HG03378 (cell line): ENCODE data around the gene SYT12.

ENCODE experiments used
- ATAC-seq: cut with Tn5 transposase; IDR thresholded peaks from one replicate; pipeline ENCODE4 v1.9.1; 2021; ENCODE audit warnings: mild to moderate bottlenecking, moderate library complexity; ENCODE audit not compliant: unreplicated experiment

The SYT12 gene

GRCh38 chr11:67054836-67055523 is 32.0 kb downstream of the SYT12 start:
- ATAC-seq: no peak

DNA sequence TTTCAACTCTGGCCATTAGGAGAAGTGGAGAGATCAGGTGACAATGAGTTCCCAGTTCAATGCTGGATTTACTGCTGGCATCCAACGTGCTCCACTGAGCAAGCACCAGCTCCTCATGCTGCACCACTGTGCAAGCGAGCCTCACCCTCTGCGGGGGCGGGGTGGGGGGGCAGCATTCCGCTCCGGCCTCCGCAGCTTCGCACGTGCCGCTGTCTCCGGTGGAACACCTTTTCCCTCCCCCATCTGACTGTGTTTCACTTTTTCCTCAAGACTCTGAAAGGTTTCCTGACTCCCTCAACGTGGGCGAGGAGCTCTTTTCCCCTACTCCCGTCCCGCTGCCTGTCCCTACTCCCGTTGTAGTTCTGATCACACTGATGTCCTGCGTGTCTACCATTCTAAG is 32.9 kb downstream of the SYT12 start:
- no peak for ATAC-seq

DNA sequence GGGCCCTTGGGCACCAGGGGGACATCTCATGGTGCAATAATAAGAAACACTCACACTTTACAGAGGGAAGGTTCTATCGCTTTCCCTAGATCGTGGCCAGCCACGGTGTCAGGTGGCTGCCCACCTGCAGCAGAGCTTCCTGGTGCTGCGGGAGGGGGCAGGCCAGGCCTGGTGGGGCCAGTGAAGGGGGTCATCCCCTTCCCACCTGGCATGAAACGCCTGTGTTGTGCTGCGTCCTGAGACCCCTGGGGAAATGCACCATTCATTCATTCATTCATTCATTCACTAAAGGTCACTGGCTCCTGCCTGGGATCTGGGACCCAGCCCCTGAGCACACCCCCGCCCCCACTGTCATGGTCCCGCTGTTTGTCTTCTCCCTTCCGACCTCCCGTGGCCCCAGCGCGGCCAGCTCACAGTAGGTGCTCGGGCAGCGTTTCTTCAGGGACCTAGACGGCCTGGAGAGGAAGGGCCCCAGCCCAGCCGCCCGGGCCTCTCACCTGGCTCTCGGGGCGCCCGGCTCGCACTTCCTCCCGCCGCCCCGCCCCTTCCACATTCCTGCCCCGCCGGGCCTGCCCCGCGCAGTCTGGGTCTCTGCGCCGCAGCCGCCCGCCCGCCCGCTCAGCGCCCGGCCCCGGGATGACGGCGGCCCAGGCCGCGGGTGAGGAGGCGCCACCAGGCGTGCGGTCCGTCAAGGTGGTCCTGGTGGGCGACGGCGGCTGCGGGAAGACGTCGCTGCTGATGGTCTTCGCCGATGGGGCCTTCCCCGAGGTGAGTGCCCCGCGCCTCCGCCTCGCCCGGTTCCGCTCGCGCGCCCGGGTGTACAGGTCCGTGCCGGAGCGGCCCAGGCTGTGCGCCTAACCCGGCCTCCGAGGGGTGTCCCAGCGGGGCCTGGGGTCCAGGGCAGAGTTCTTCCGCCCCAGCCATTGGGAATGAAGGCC is 33.6 kb downstream of the SYT12 start, which contains the start of gene RHOD:
Gene RHOD, plus strand, starts transcription at position 581 of the 938 bp plus-strand sequence. Its CDS starts 56 bp downstream, at position 637.
- no peak for ATAC-seq

- no peak for ATAC-seq
These were observed 34.3 kb downstream of the SYT12 start for GRCh38 chr11:67057205-67057672.

- no peak for ATAC-seq
These were observed 35.6 kb downstream of the SYT12 start for GRCh38 chr11:67058506-67058905.

- ATAC-seq: no peak
These were observed 36.7 kb downstream of the SYT12 start for GRCh38 chr11:67059671-67060070.

DNA sequence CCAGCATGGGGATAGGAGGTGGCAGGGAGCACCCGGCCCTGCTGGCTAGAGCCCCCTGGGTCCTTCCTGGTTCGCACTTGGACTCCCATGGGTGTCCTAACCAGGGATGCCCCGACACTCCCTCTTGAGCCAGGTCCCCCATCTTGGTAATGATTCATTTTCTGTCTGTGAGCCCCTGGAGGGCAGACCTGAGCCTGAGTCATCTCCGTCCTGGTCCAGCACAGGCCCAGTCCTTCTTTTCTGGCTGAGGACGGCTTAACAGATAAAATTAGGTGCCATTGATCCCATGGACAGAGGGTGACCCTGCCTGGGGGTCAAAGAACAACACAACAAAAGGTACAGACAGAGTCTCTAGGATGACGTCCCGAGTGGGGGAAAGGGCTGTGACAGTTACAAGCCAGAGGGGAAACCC is 37.2 kb downstream of the SYT12 start:
- ATAC-seq: no peak

- no peak for ATAC-seq
These were observed 39.8 kb downstream of the SYT12 start for GRCh38 chr11:67062526-67063373.

- ATAC-seq: no peak
These were observed 43.4 kb downstream of the SYT12 start for GRCh38 chr11:67066333-67066709.

DNA sequence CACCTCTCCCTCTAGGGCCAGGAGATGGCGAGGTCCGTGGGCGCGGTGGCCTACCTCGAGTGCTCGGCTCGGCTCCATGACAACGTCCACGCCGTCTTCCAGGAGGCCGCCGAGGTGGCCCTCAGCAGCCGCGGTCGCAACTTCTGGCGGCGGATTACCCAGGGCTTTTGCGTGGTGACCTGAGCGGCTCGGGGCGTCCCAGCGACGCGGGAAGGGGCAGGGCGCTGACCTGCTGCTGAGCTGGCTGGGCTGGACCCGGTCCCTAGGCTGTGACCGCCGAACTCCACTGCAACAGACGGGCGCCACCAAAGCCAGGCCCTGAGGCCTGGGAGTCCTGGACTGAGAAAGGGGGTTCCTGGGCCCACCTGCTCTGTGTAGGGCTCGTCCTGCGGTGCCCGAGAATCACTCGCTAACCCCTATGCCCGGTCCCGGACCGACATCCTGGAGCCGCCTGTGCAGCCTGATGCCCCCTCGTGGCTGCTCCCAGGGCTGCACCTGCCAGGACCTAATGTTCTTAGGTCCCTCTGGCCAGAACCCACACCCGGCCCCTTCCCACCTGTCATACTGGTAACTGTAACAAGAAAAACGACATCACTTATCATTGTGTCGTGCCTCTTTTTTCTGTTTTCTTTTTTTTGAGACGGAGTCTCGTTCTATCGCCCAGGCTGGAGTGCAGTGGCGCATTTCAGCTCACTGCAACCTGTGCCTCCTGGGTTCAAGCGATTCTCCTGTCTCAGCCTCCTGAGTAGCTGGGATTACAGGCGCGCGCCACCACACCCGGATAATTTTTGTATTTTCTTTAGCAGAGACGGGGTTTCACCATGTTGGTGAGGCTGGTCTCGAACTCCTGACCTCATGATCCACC is 48.7 kb downstream of the SYT12 start:
- no peak for ATAC-seq

DNA sequence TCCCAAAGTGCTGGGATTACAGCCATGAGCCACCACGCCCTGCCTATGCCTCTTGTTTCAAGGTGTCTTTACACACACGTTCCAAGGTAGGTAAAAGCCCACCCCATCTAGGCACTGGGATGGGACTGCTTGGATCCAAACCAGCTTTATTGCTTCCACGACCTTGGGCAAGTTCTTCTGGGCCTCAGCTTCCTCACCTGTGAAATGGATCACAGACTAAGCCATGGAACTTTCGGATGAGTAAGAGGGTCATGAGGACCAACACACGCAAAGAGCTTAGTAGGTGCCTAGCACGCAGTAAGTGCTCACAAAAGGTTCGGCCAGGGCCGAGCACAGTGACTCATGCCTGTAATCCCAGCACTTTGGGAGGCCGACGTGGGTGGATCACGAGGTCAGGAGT is 49.4 kb downstream of the SYT12 start:
- no peak for ATAC-seq

DNA sequence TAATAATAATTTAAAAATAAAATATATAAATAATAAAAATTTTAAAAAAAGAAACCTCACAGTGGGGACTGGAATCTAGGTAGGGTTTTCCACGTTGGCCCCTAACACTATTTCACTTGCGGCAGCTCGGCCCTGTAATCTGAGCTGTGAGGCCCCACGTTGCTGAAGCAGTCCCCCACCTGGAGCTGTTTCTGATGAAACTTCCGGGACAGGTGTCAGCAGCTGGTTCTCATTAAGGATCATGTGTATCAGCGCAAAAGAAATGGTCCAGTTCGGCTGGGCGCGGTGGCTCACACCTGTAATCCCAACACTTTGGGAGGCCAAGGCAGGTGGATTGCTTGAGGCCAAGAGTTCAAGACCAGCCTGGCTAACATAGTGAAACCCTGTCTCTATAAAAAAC is 51.0 kb downstream of the SYT12 start:
- ATAC-seq: no peak

DNA sequence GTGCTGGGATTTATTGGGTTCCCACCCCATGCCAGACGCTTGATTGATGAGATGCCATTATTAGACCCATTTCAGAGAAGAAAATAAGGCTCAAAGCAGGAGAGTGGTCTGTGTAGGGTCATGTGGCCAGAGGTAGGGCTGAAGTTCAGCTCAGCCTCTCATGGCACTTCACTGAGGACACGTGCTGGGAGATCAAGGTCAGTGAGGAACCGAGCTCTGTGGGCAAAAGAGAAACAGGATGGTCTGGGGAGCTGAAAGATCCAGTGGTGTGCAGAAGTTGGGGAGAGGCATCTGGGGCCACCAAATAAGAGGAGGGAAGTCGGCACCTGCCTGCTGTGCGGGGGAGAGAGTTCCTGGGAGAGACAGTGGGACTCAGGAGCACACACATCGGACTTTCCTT is 53.3 kb downstream of the SYT12 start:
- no peak for ATAC-seq

GRCh38 chr11:67079065-67079705 is 56.3 kb downstream of the SYT12 start:
- ATAC-seq: no peak

DNA sequence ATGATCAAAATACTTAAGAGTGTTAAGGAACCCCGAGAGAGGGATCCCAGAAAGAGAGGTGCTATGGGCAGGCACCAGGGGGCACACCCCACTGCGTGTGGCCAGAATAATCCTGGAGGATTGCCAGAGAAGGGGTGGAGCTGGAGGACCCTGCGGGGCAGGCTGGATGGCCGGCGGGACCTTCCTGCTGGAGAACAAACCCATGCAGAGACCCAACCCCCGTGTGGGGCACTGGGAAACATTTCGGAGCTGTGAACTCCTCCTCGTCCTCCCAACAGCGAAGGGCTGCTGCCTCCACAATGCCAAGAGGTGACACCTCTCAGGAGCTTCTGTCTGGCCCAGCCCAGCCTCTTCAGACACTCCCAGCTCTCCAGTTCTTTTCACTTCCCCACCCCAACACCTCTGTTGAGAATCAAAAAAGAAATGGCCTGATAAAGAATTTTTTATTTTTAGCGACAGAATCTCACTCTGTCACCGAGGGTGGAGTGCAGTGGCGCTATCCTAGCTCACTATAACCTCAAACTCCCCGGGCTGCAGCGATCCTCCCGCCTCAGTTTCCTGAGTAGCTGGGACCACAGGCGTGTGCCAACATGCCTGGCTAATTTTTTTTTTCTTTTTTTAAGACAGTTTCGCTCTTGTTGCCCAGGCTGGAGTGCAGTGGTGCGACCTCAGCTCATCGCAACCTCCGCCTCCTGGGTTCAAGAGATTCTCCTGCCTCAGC is 59.3 kb downstream of the SYT12 start:
- no peak for ATAC-seq

DNA sequence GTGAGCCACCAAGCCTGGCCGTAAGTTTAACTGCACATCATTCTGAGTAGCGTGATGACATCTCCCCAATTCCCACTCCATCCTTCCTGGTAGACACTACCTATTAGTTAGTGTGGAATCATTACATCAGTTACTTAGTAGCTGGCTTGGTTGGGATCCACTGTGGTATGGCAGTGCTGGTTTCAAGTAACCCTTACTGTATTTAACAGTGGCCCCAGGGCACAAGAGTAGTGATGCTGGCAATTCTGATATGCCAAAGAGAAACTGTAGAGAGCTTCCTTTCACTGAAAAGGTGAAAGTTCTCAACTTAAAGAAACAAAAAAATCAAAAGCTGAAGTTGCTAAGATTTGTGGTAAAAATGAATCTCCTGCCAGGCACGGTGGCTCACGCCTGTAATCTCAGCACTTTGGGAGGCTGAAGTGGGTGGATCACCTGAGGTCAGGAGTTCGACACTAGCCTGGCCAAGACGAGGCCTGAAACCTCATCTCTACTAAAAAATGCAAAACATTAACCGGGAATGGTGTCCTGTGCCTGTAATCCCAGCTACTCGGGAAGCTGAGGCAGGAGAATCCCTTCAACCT is 60.9 kb downstream of the SYT12 start:
- no peak for ATAC-seq

DNA sequence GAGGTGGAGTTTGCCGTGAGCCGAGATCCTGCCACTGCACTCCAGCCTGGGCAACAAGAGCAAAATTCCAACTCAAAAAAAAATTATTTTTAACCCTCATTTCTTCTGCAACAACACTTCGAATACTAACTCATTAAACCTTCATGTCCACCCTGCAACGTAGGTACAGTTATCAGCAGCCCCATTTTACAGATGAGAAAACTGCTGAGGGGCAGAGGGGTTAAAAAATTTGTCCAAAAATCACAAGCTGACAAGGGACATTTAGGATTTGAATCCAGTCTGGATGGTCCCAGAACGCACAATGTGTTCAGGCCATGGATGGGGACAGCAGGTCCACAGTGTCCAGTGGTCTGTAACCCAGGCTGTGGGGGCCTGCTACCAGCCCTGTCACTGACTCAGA is 62.7 kb downstream of the SYT12 start:
- ATAC-seq: no peak

DNA sequence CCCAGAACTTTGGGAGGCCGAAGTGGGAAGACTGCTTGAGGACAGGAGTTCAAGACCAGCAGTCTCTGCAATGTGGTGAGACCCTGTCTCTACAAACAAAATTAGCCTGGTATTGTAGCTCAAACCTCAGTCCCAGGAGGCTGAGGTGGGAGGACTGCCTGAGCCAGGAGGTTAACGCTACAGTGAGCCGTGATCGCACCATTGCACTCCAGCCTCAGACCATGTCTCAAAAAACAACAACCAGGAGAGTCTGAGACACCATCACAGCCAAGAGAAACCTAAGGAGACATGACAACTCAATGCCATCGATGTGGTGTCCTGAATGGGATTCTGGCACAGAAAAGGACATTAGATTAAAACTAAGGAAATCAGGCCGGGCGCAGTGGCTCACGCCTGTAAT is 67.8 kb downstream of the SYT12 start:
- no peak for ATAC-seq

- ATAC-seq: no peak
These were observed 72.2 kb downstream of the SYT12 start for GRCh38 chr11:67095214-67095507.
